Endothelial cell of umbilical vein (primary cell): Measurements from ENCODE around the gene GALNT17. TPM values are rescaled to one million over a fixed set of nuclear protein-coding genes. Genes with fewer than 3 reads are reported as not detected.

Source experiments
- BruUV-seq: library from RNA; stranded (reverse); fragments of 400-500 nt; replicated peaks from 2 replicates; lab custom pipeline; 2021; lab: Mats Ljungman, UMichigan
- CTCF ChIA-PET: fragments of 300-600, 350-600 bp; sonication (Branson Sonifier 250); formaldehyde crosslinking; loops from one replicate; lab custom pipeline; 2021; ENCODE audit warnings: antibody characterized with exemption, inconsistent platforms; lab: Charles Lee
- POLR2A ChIA-PET: fragments of 300-600, 350-600 bp; sonication (Branson Sonifier 250); formaldehyde crosslinking; loops from one replicate; lab custom pipeline; 2021; ENCODE audit warnings: antibody characterized with exemption, inconsistent platforms; lab: Charles Lee
- DNase-seq: peaks from one replicate; pipeline ENCODE4 v3.0.0-alpha.2; 2011; ENCODE audit warnings: low read depth, low spot score
- FAIRE-seq: peaks from 2 replicates; lab custom pipeline; 2011; peaks lifted over from hg19 to GRCh38; lab: Jason Lieb, UNC
- H2AFZ ChIP-seq: 2 replicates; pipeline ENCODE4 v1.6.0; 2012; ENCODE audit warnings: low read depth, low read length, control low read depth, inconsistent platforms
- H3K27ac ChIP-seq: 2 replicates; pipeline ENCODE4 v1.5.1; 2011; ENCODE audit warnings: low read depth, mild to moderate bottlenecking, control low read depth, low read length, moderate library complexity; ENCODE audit not compliant: insufficient read depth
- H3K27me3 ChIP-seq, 2 experiments: 2 replicates each; pipeline versions ENCODE4 v1.6.0 to v1.6.1; 2011; ENCODE audit warnings: low read length in 2 of 2, mixed read lengths in 1 of 2; ENCODE audit not compliant: control insufficient read depth in 2 of 2, insufficient read depth in 2 of 2
- H3K36me3 ChIP-seq, 2 experiments: 2 replicates in 1 of 2; 3 replicates in 1 of 2; pipeline ENCODE4 v1.5.1; 2011; ENCODE audit warnings: low read length in 2 of 2, mild to moderate bottlenecking in 1 of 2, moderate library complexity in 1 of 2; ENCODE audit not compliant: control insufficient read depth in 2 of 2, insufficient read depth in 2 of 2; ENCODE audit errors: extremely low read depth in 1 of 2
- H3K4me1 ChIP-seq: 3 replicates; pipeline ENCODE4 v1.5.1; 2011; ENCODE audit warnings: mild to moderate bottlenecking, low read length; ENCODE audit not compliant: control insufficient read depth, insufficient read depth; ENCODE audit errors: extremely low read depth
- H3K4me2 ChIP-seq: 2 replicates; pipeline ENCODE4 v1.6.1; 2011; ENCODE audit warnings: low read length, control low read depth, mixed read lengths; ENCODE audit not compliant: insufficient read depth
- H3K4me3 ChIP-seq, 3 experiments: fragments of 200-600 bp in 1 of 3; sonication (generic), shearing (Covaris generic) in 1 of 3; replicated peaks in 1 of 3; 2 replicates each; pipeline ENCODE4 v1.5.1; 2011 to 2016; ENCODE audit warnings: control low read depth in 3 of 3, low read length in 3 of 3, mild to moderate bottlenecking in 2 of 3, inconsistent platforms in 1 of 3, low read depth in 1 of 3, moderate library complexity in 1 of 3; ENCODE audit not compliant: insufficient read depth in 1 of 3
- H3K79me2 ChIP-seq: 2 replicates; pipeline ENCODE4 v1.6.0; 2012; ENCODE audit warnings: low read length, inconsistent platforms; ENCODE audit not compliant: control insufficient read depth, insufficient read depth
- H3K9ac ChIP-seq: replicated peaks from 2 replicates; pipeline ENCODE3; 2011; ENCODE audit warnings: low read length, control low read depth; ENCODE audit not compliant: insufficient read depth; ENCODE audit errors: extremely low read depth
- H3K9me1 ChIP-seq: replicated peaks from 3 replicates; pipeline ENCODE4 v1.6.0; 2011; ENCODE audit warnings: mild to moderate bottlenecking, low read length; ENCODE audit not compliant: control insufficient read depth, insufficient read depth; ENCODE audit errors: extremely low read depth
- H3K9me3 ChIP-seq: replicated peaks from 2 replicates; pipeline ENCODE4 v1.5.1; 2012; ENCODE audit warnings: low read length, inconsistent platforms; ENCODE audit not compliant: control insufficient read depth, insufficient read depth
- H4K20me1 ChIP-seq: replicated peaks from 2 replicates; pipeline ENCODE3; 2011; ENCODE audit warnings: mild to moderate bottlenecking, low read length; ENCODE audit not compliant: control insufficient read depth, insufficient read depth; ENCODE audit errors: extremely low read depth
- EZH2 ChIP-seq: IDR thresholded peaks from 2 replicates; pipeline ENCODE4 v1.6.1; 2012; ENCODE audit warnings: borderline replicate concordance, low read depth, mild to moderate bottlenecking, moderate library complexity, low read length, inconsistent platforms; ENCODE audit not compliant: severe bottlenecking
- FOS ChIP-seq: IDR thresholded peaks from 2 replicates; pipeline ENCODE4 v1.6.1; 2011; ENCODE audit warnings: mild to moderate bottlenecking, low read length, moderate library complexity, borderline replicate concordance; ENCODE audit not compliant: insufficient read depth
- GATA2 ChIP-seq: IDR thresholded peaks from 2 replicates; pipeline ENCODE4 v1.7.0; 2011; ENCODE audit warnings: low read depth, mild to moderate bottlenecking, moderate library complexity, mixed read lengths, low read length; ENCODE audit not compliant: insufficient read length, insufficient read depth
- JUN ChIP-seq: IDR thresholded peaks from 2 replicates; pipeline ENCODE4 v1.6.1; 2011; ENCODE audit warnings: borderline replicate concordance, low read depth; ENCODE audit not compliant: insufficient read length, insufficient read depth
- MYC ChIP-seq: IDR thresholded peaks from one replicate; pipeline ENCODE4 v1.6.1; 2011; ENCODE audit warnings: mild to moderate bottlenecking, low read depth, low read length
- POLR2A ChIP-seq: IDR thresholded peaks from 2 replicates; pipeline ENCODE4 v1.6.1; 2012; ENCODE audit warnings: low read depth, mild to moderate bottlenecking, control low read depth, low read length
- POLR2AphosphoS5 ChIP-seq: IDR thresholded peaks from 2 replicates; pipeline ENCODE4 v1.6.1; 2012; ENCODE audit warnings: low read depth, mild to moderate bottlenecking, control low read depth, low read length, moderate library complexity; ENCODE audit not compliant: insufficient read depth
- dilution Hi-C: fragments of 300-500 bp; cut with MboI; formaldehyde crosslinking; loops from one replicate; pipeline ENCODE4 v1.15.0; 2019; ENCODE audit warnings: low sequenced_read_pairs; ENCODE audit not compliant: extremely low pct_ligation_motif_present
- intact Hi-C: fragments of 100-400 bp; cut with micrococcal nuclease; formaldehyde crosslinking; loops from one replicate; pipeline ENCODE4 v1.10.0; 2022
- polyA plus RNA-seq, 4 experiments: library from polyadenylated mRNA; depleted of rRNA in 3 of 4; stranded (reverse) in 3 of 4; unstranded in 1 of 4; fragments of >200 nt; gene quantifications; 2 replicates each; pipeline versions ENCODE4 v1.2.1 to v1.2.3, GENCODE V29; 2011 to 2012; ENCODE audit warnings: missing spikeins in 1 of 4
- total RNA-seq: library from RNA; stranded (reverse); gene quantifications from 2 replicates; pipeline ENCODE4 v1.2.3, GENCODE V29; 2021
- TF ChIP-seq, protein P1 (sequence below), 2 donors: IDR thresholded peaks; 1 replicate in 1 of 2; 2 replicates in 1 of 2; pipeline ENCODE4 v1.5.1; 2011; ENCODE audit warnings: low read length in 2 of 2, mild to moderate bottlenecking in 2 of 2, moderate library complexity in 2 of 2, control low read depth in 1 of 2, inconsistent platforms in 1 of 2, low read depth in 1 of 2; ENCODE audit not compliant: insufficient read depth in 1 of 2; ENCODE audit errors: extremely low read depth in 1 of 2
- TF ChIP-seq, protein P2 (sequence below): IDR thresholded peaks from 2 replicates; pipeline ENCODE4 v1.6.1; 2011; ENCODE audit not compliant: insufficient read depth, insufficient read length

GALNT17 gene
- total and polyA plus RNA-seq, 2 donors (not counting 3 experiments of a cell fraction or from before 2014, with no cell fraction given), result not detected

DNA sequence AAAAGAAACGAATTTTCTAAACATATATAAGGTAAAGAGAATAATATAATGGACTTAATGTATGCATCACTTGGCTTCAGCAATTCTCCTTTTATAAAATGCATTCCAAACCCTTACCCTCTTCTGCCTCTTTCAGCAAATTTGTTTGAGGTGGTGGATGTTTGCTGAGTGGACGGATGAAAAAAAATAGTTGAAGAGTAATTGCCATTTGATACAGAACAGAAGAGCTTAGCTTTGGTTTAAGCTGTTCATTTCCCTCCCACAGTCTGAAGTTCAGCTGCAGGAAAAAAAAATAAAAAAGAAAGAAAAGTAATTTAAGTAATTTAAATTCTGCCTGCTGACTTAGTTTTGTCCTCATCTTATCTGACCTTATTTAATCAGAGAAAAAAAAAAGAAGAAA is 138.6 kb downstream of the GALNT17 start:
- DNase-seq (no peak), FAIRE-seq (no peak)
- ChIA-PET CTCF (no interaction called here), POLR2A (no interaction called here)
- no peaks in the 10 kb centered on the region for H4K20me1 ChIP-seq
- intact Hi-C loops, result no loop called here
- no TSS peak for BruUV-seq
- H3K79me2 ChIP-seq, result no peaks in the 10 kb centered on the region
- TF ChIP-seq EZH2 (no peak), GATA2 (no peak), POLR2A (no peak), JUN (no peak), POLR2AphosphoS5 (no peak), MYC (no peak), FOS (no peak)
- TF ChIP-seq, protein P1, sequence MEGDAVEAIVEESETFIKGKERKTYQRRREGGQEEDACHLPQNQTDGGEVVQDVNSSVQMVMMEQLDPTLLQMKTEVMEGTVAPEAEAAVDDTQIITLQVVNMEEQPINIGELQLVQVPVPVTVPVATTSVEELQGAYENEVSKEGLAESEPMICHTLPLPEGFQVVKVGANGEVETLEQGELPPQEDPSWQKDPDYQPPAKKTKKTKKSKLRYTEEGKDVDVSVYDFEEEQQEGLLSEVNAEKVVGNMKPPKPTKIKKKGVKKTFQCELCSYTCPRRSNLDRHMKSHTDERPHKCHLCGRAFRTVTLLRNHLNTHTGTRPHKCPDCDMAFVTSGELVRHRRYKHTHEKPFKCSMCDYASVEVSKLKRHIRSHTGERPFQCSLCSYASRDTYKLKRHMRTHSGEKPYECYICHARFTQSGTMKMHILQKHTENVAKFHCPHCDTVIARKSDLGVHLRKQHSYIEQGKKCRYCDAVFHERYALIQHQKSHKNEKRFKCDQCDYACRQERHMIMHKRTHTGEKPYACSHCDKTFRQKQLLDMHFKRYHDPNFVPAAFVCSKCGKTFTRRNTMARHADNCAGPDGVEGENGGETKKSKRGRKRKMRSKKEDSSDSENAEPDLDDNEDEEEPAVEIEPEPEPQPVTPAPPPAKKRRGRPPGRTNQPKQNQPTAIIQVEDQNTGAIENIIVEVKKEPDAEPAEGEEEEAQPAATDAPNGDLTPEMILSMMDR (IDR thresholded peaks at IDR 0.05; ENCODE audit: extremely low read depth in 1 of 2, insufficient read depth in 1 of 2, low read depth in 1 of 2, low read length in 2 of 2), result no peak
- TF ChIP-seq, protein P2, sequence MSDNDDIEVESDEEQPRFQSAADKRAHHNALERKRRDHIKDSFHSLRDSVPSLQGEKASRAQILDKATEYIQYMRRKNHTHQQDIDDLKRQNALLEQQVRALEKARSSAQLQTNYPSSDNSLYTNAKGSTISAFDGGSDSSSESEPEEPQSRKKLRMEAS, result no peak
- peaks cover 5% of the 10 kb centered on the region for H3K9me3 ChIP-seq
- H3K36me3 ChIP-seq, result no peaks in the 10 kb centered on the region
- no peaks in the 10 kb centered on the region for H3K27me3 ChIP-seq
- no peaks in the 10 kb centered on the region for H3K4me1 ChIP-seq
- no peak overlapping the region for H3K27ac ChIP-seq
- no peak overlapping the region for H2AFZ ChIP-seq
- no peak overlapping the region for H3K9ac ChIP-seq
- H3K9me1 ChIP-seq, result no peaks in the 10 kb centered on the region
- dilution Hi-C loops, result no loop called here
- no peak overlapping the region for H3K4me2 ChIP-seq
- no peak overlapping the region for H3K4me3 ChIP-seq
